SK-N-SH (cell line): ENCODE measurements around the gene C17orf75. TPM values are rescaled to one million over a fixed set of nuclear protein-coding genes. Genes with fewer than 3 reads are reported as not detected.

Experiments used
- CTCF ChIA-PET: fragments of 300-600, 350-600 bp; formaldehyde crosslinking; extraction: SDS; loops from one replicate; lab custom pipeline; 2021; lab: Yijun Ruan, JAX
- POLR2A ChIA-PET: fragments of 350-600 bp; sonication (Branson Sonifier 250); formaldehyde crosslinking; extraction: SDS; loops from one replicate; lab custom pipeline; 2020; ENCODE audit warnings: antibody characterized with exemption, inconsistent platforms; lab: Yijun Ruan, JAX
- DNase-seq: peaks from one replicate; pipeline ENCODE4 v3.0.0; 2012
- H2AFZ ChIP-seq: fragments of 200-600 bp; sonication (generic); 2 replicates; pipeline ENCODE4 v1.8.1; 2016; ENCODE audit warnings: antibody characterized with exemption, mild to moderate bottlenecking, low read depth
- H3F3A ChIP-seq: fragments of 200-600 bp; sonication (generic); replicated peaks from 2 replicates; pipeline ENCODE3; 2016; ENCODE audit warnings: antibody characterized with exemption, mild to moderate bottlenecking; ENCODE audit not compliant: insufficient read depth
- H3K27ac ChIP-seq, 2 experiments: fragments of 200-500 bp in 1 of 2; fragments of 200-600 bp in 1 of 2; sonication (Bioruptor generic) in 1 of 2; sonication (generic), shearing (Covaris generic) in 1 of 2; 2 replicates each; pipeline versions ENCODE4 v1.5.1 to v1.6.1; 2014 to 2016; ENCODE audit warnings: low read depth in 2 of 2, inconsistent platforms in 1 of 2, low read length in 1 of 2, mild to moderate bottlenecking in 1 of 2, mixed read lengths in 1 of 2
- H3K27me3 ChIP-seq: fragments of 200-600 bp; sonication (generic), shearing (Covaris generic); 2 replicates; pipeline ENCODE4 v1.6.1; 2016; ENCODE audit warnings: mixed run types; ENCODE audit not compliant: insufficient read depth
- H3K36me3 ChIP-seq, 2 experiments: fragments of 200-500 bp in 1 of 2; fragments of 200-600 bp in 1 of 2; sonication (Bioruptor generic) in 1 of 2; sonication (generic) in 1 of 2; replicated peaks in 1 of 2; 2 replicates each; pipeline versions ENCODE3 to v1.5.1; 2014 to 2016; ENCODE audit warnings: low read length in 1 of 2, mild to moderate bottlenecking in 1 of 2; ENCODE audit not compliant: insufficient read depth in 2 of 2, control insufficient read depth in 1 of 2
- H3K4me1 ChIP-seq, 2 experiments: fragments of 200-500 bp in 1 of 2; fragments of 200-600 bp in 1 of 2; sonication (Bioruptor generic) in 1 of 2; sonication (generic), shearing (Covaris generic) in 1 of 2; 2 replicates each; pipeline versions ENCODE4 v1.5.1 to v1.6.1; 2014 to 2016; ENCODE audit warnings: low read depth in 1 of 2, low read length in 1 of 2, mixed run types in 1 of 2; ENCODE audit not compliant: insufficient read depth in 2 of 2, control insufficient read depth in 1 of 2
- H3K4me2 ChIP-seq: fragments of 200-600 bp; sonication (generic), shearing (Covaris generic); 2 replicates; pipeline ENCODE4 v1.6.1; 2017; ENCODE audit warnings: mixed run types
- H3K4me3 ChIP-seq, 2 experiments: fragments of 200-500 bp in 1 of 2; fragments of 200-600 bp in 1 of 2; sonication (Bioruptor generic) in 1 of 2; sonication (generic), shearing (Covaris generic) in 1 of 2; 2 replicates each; pipeline versions ENCODE4 v1.5.1 to v1.8.1; 2014 to 2016; ENCODE audit warnings: low read depth in 2 of 2, inconsistent platforms in 1 of 2, low read length in 1 of 2, mild to moderate bottlenecking in 1 of 2, mixed read lengths in 1 of 2, moderate library complexity in 1 of 2
- H3K79me2 ChIP-seq: fragments of 200-600 bp; sonication (generic); 2 replicates; pipeline ENCODE4 v1.8.1; 2017; ENCODE audit warnings: mild to moderate bottlenecking; ENCODE audit not compliant: insufficient read depth
- H3K9ac ChIP-seq: fragments of 200-600 bp; sonication (generic); 2 replicates; pipeline ENCODE4 v1.6.1; 2017; ENCODE audit warnings: mixed run types
- H3K9me2 ChIP-seq: fragments of 200-600 bp; sonication (generic); 2 replicates; pipeline ENCODE4 v1.6.1; 2017; ENCODE audit warnings: mixed run types
- H3K9me3 ChIP-seq: fragments of 200-600 bp; sonication (generic); 2 replicates; pipeline ENCODE4 v1.6.1; 2017; ENCODE audit warnings: mixed run types, mild to moderate bottlenecking, moderate library complexity
- H4K20me1 ChIP-seq: fragments of 200-600 bp; sonication (generic); 2 replicates; pipeline ENCODE4 v1.6.1; 2017; ENCODE audit warnings: mild to moderate bottlenecking, mixed run types; ENCODE audit not compliant: insufficient read depth
- CHD2 ChIP-seq: fragments of 150-350 bp; IDR thresholded peaks from 2 replicates; pipeline ENCODE4 v1.6.1; 2018; ENCODE audit warnings: low read length; ENCODE audit not compliant: partially characterized antibody
- ELF1 ChIP-seq: IDR thresholded peaks from 2 replicates; pipeline ENCODE4 v1.4.0; 2012
- EZH2phosphoT487 ChIP-seq: fragments of 200-600 bp; sonication (generic); IDR thresholded peaks from 2 replicates; pipeline ENCODE4 v1.6.1; 2017; ENCODE audit warnings: low read depth, mixed run types, mild to moderate bottlenecking, antibody characterized with exemption, moderate library complexity, borderline replicate concordance
- GATA2 ChIP-seq: sonication (generic); formaldehyde crosslinking; IDR thresholded peaks from 2 replicates; pipeline ENCODE4 v1.5.0; 2020; ENCODE audit warnings: mild to moderate bottlenecking, missing genetic modification reagents
- JUND ChIP-seq: IDR thresholded peaks from 2 replicates; pipeline ENCODE4 v1.4.0; 2012
- MEF2A ChIP-seq: IDR thresholded peaks from 2 replicates; pipeline ENCODE4 v1.4.0; 2012; ENCODE audit warnings: low read depth, borderline replicate concordance
- MXI1 ChIP-seq: IDR thresholded peaks from 2 replicates; pipeline ENCODE4 v1.6.1; 2012; ENCODE audit warnings: mild to moderate bottlenecking, low read depth, low read length, improper control_type of control experiment
- NRF1 ChIP-seq: IDR thresholded peaks from 2 replicates; pipeline ENCODE4 v1.6.1; 2012; ENCODE audit warnings: low read depth, mild to moderate bottlenecking, low read length
- RAD21 ChIP-seq: IDR thresholded peaks from 2 replicates; pipeline ENCODE4 v1.6.1; 2012; ENCODE audit warnings: mild to moderate bottlenecking, low read length
- RCOR1 ChIP-seq: fragments of 150-350 bp; IDR thresholded peaks from 2 replicates; pipeline ENCODE4 v1.6.1; 2017; ENCODE audit warnings: antibody characterized with exemption, low read length
- RFX5 ChIP-seq: IDR thresholded peaks from 2 replicates; pipeline ENCODE4 v1.6.1; 2012; ENCODE audit warnings: mild to moderate bottlenecking, improper control_type of control experiment, low read length
- SIN3A ChIP-seq: IDR thresholded peaks from 2 replicates; pipeline ENCODE4 v1.6.1; 2012; ENCODE audit warnings: low read depth, mild to moderate bottlenecking, low read length, moderate library complexity, borderline replicate concordance
- TEAD4 ChIP-seq: IDR thresholded peaks from 2 replicates; pipeline ENCODE4 v1.4.0; 2012; ENCODE audit warnings: mild to moderate bottlenecking, borderline replicate concordance; ENCODE audit not compliant: insufficient read depth
- YY1 ChIP-seq: IDR thresholded peaks from 2 replicates; pipeline ENCODE4 v1.4.0; 2012; ENCODE audit warnings: low read depth, mild to moderate bottlenecking
- WGBS: methylation state at CpG from one replicate; pipeline ENCODE4 v1.1.6; 2017; ENCODE audit warnings: low lambda C conversion rate; 5-methylcytosine and 5-hydroxymethylcytosine counted together
- polyA plus RNA-seq, 3 experiments: library from polyadenylated mRNA; depleted of rRNA; stranded (reverse); fragments of >200 nt; gene quantifications; 2 replicates each; pipeline ENCODE4 v1.2.3, GENCODE V29; 2012
- TF ChIP-seq, protein P1 (sequence below): fragments of 150-350 bp; IDR thresholded peaks from 2 replicates; pipeline ENCODE4 v1.6.1; 2016; ENCODE audit warnings: mild to moderate bottlenecking, low read depth, low read length
- TF ChIP-seq, protein P2 (sequence below): IDR thresholded peaks from 2 replicates; pipeline ENCODE4 v1.4.0; 2012; ENCODE audit warnings: low read depth
- TF ChIP-seq, protein P3 (sequence below): fragments of 200-600 bp; sonication (generic); IDR thresholded peaks from 2 replicates; pipeline ENCODE4 v1.6.1; 2017; ENCODE audit warnings: antibody characterized with exemption, mild to moderate bottlenecking, moderate library complexity

C17orf75 gene
- polyA plus RNA-seq, 1 of the 3 experiments (the other 2 are of a cell fraction) = 14.2 TPM

DNA sequence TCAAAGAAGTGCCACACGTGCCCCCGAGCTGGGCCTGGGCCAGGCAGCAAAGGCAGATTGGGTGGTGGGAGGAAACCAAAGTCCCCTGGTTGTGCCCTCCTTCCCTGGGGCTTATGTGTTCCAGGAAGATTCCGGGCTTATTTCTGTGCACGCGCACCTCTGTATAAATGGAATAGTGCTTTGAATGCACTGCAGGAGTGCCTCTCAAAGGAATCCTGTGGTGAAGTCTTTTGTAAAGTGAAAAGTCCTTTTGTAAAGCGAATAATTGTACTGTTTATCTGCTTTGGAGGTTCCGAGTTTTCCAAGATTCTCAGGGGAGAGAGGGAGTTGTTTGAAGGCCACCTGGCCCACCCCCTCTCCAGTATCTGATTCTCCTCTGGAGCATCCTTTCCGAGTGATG, 26.8 kb downstream of the C17orf75 start:
- H3K9me2 ChIP-seq = no peaks in the 10 kb centered on the region

DNA sequence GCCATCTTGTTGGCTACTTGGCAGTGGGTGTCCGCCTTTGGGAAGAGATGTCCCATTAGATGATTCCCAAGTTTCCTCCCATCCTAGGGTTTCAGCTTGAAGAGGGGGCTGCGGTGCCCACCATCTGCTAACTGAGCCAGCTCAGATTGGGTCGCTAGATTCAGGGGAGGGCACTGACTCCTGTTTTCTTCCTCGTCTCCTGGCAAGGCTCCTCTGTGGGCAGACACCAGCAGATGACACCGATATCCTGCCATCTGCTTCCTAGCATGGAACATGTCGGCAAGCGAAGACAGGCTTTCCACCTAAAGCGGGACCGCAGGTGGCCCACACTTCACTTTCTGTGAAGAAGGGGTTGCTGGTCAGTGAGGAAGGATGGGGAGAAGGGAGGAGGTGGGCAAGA, 27.3 kb downstream of the C17orf75 start:
- Histone ChIP-seq H3F3A (no peaks in the 10 kb centered on the region), H3K9ac (no peak overlapping the region), H3K9me2 (no peaks in the 10 kb centered on the region), H2AFZ (no peak overlapping the region), H3K36me3 (no peaks in the 10 kb centered on the region), H3K4me1 (peaks cover 0 to 4% of the 10 kb centered on the region in 2 experiments; a peak in 1 of 4 replicates), H3K27ac (no peak overlapping the region), H3K9me3 (no peaks in the 10 kb centered on the region), H3K4me3 (no peak overlapping the region)
- DNase-seq = no peak
- ChIA-PET POLR2A (no interaction called here), CTCF (no interaction called here)
- no peak for TF ChIP-seq JUND
- no peak for TF ChIP-seq MEF2A
- TF ChIP-seq CHD2 = no peak
- TF ChIP-seq, protein P1, sequence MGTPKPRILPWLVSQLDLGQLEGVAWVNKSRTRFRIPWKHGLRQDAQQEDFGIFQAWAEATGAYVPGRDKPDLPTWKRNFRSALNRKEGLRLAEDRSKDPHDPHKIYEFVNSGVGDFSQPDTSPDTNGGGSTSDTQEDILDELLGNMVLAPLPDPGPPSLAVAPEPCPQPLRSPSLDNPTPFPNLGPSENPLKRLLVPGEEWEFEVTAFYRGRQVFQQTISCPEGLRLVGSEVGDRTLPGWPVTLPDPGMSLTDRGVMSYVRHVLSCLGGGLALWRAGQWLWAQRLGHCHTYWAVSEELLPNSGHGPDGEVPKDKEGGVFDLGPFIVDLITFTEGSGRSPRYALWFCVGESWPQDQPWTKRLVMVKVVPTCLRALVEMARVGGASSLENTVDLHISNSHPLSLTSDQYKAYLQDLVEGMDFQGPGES = no peak
- no peak for TF ChIP-seq MXI1
- no peak for TF ChIP-seq EZH2phosphoT487
- no peak for TF ChIP-seq ELF1
- no peak for TF ChIP-seq RCOR1
- TF ChIP-seq RFX5 = no peak
- TF ChIP-seq, protein P2, sequence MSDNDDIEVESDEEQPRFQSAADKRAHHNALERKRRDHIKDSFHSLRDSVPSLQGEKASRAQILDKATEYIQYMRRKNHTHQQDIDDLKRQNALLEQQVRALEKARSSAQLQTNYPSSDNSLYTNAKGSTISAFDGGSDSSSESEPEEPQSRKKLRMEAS = no peak
- TF ChIP-seq RAD21 = no peak
- TF ChIP-seq TEAD4 = no peak
- TF ChIP-seq SIN3A = no peak
- TF ChIP-seq, protein P3, sequence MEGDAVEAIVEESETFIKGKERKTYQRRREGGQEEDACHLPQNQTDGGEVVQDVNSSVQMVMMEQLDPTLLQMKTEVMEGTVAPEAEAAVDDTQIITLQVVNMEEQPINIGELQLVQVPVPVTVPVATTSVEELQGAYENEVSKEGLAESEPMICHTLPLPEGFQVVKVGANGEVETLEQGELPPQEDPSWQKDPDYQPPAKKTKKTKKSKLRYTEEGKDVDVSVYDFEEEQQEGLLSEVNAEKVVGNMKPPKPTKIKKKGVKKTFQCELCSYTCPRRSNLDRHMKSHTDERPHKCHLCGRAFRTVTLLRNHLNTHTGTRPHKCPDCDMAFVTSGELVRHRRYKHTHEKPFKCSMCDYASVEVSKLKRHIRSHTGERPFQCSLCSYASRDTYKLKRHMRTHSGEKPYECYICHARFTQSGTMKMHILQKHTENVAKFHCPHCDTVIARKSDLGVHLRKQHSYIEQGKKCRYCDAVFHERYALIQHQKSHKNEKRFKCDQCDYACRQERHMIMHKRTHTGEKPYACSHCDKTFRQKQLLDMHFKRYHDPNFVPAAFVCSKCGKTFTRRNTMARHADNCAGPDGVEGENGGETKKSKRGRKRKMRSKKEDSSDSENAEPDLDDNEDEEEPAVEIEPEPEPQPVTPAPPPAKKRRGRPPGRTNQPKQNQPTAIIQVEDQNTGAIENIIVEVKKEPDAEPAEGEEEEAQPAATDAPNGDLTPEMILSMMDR = no peak
- TF ChIP-seq, all 33 proteins: peak for 0
- Histone ChIP-seq H4K20me1 (no peaks in the 10 kb centered on the region), H3K27me3 (no peaks in the 10 kb centered on the region), H3K79me2 (no peaks in the 10 kb centered on the region), H3K4me2 (no peak overlapping the region)
- 81% methylated on average over 9 of the region's 9 CpGs for WGBS

More for the DNA sequence above, 26.8 kb downstream of the C17orf75 start:
- WGBS = 80% methylated on average over 8 of the region's 8 CpGs
- no peaks in the 10 kb centered on the region for H3K79me2 ChIP-seq
- H3K9me3 ChIP-seq = no peaks in the 10 kb centered on the region
- TF ChIP-seq RAD21 (no peak), GATA2 (CRISPR knock-in tag) (no peak), YY1 (no peak), NRF1 (no peak)
- TF ChIP-seq, protein P2 = no peak
- TF ChIP-seq, all 33 proteins: peak for 0
- Histone ChIP-seq H3K4me2 (no peak overlapping the region), H3K36me3 (no peaks in the 10 kb centered on the region), H3K27ac (no peak overlapping the region), H4K20me1 (no peaks in the 10 kb centered on the region), H3K4me1 (peaks cover 0 to 4% of the 10 kb centered on the region in 2 experiments; a peak in 1 of 4 replicates), H3F3A (no peaks in the 10 kb centered on the region), H3K9ac (no peak overlapping the region), H3K27me3 (no peaks in the 10 kb centered on the region), H2AFZ (no peak overlapping the region), H3K4me3 (no peak overlapping the region)
- CTCF ChIA-PET = interaction anchor here (1.0 to 11.5 kb wide), 2 partner anchors 60 to 122 kb away, joined by 3 to 192 read pairs; no protein-coding TSS in a partner anchor
- DNase-seq = no peak
- POLR2A ChIA-PET = no interaction called here
